OCI-LY1 (cell line): ENCODE data around the gene BOLL.

Source experiments
- H2AFZ ChIP-seq: fragments of 200-600 bp; sonication (generic), shearing (Covaris generic); 2 replicates; pipeline ENCODE4 v1.6.0; 2014; ENCODE audit warnings: antibody characterized with exemption, mild to moderate bottlenecking, low read length
- H3F3A ChIP-seq: fragments of 200-600 bp; sonication (generic), shearing (Covaris generic); 2 replicates; pipeline ENCODE4 v1.6.0; 2014; ENCODE audit warnings: mild to moderate bottlenecking, antibody characterized with exemption, low read length, moderate library complexity; ENCODE audit not compliant: insufficient read depth
- H3K27ac ChIP-seq: fragments of 200-600 bp; sonication (generic); 2 replicates; pipeline ENCODE4 v1.5.1; 2014; ENCODE audit warnings: low read length, mixed run types, mild to moderate bottlenecking, low read depth; ENCODE audit not compliant: poor library complexity, severe bottlenecking
- H3K27me3 ChIP-seq: fragments of 200-600 bp; sonication (generic); 2 replicates; pipeline ENCODE4 v1.6.0; 2014; ENCODE audit warnings: antibody characterized with exemption, mild to moderate bottlenecking, low read length, moderate library complexity; ENCODE audit not compliant: insufficient read depth
- H3K36me3 ChIP-seq: fragments of 200-600 bp; sonication (generic); 2 replicates; pipeline ENCODE4 v1.6.1; 2014; ENCODE audit warnings: mild to moderate bottlenecking, antibody characterized with exemption, low read length, moderate library complexity, mixed read lengths; ENCODE audit not compliant: insufficient read depth
- H3K4me1 ChIP-seq: fragments of 200-600 bp; sonication (generic); 2 replicates; pipeline ENCODE4 v1.5.1; 2014; ENCODE audit warnings: mild to moderate bottlenecking, low read length, moderate library complexity; ENCODE audit not compliant: insufficient read depth, severe bottlenecking
- H3K4me2 ChIP-seq: fragments of 200-600 bp; sonication (generic), shearing (Covaris generic); 2 replicates; pipeline ENCODE4 v1.6.1; 2014; ENCODE audit warnings: low read length
- H3K4me3 ChIP-seq: fragments of 200-600 bp; sonication (generic); 2 replicates; pipeline ENCODE4 v1.5.1; 2014; ENCODE audit warnings: low read length, low read depth, mild to moderate bottlenecking, mixed read lengths; ENCODE audit not compliant: poor library complexity, severe bottlenecking
- H3K79me2 ChIP-seq: fragments of 200-600 bp; shearing (Covaris generic); 2 replicates; pipeline ENCODE4 v1.6.1; 2016; ENCODE audit warnings: mixed run types, low read length, mixed read lengths; ENCODE audit not compliant: insufficient read depth
- H3K9ac ChIP-seq: fragments of 200-600 bp; sonication (generic), shearing (Covaris generic); 2 replicates; pipeline ENCODE4 v1.6.1; 2014; ENCODE audit warnings: mild to moderate bottlenecking, low read length, mixed read lengths
- H3K9me2 ChIP-seq: fragments of 200-600 bp; sonication (generic), shearing (Covaris generic); 2 replicates; pipeline ENCODE4 v1.6.1; 2014; ENCODE audit warnings: low read depth, mild to moderate bottlenecking, low read length, mixed read lengths
- H3K9me3 ChIP-seq: fragments of 200-600 bp; shearing (Covaris generic); 2 replicates; pipeline ENCODE4 v1.6.1; 2014; ENCODE audit warnings: low read length, mixed read lengths
- H4K20me1 ChIP-seq: fragments of 200-600 bp; sonication (generic), shearing (Covaris generic); 2 replicates; pipeline ENCODE4 v1.6.0; 2016; ENCODE audit warnings: mild to moderate bottlenecking, low read length; ENCODE audit not compliant: insufficient read depth
- CTCF ChIP-seq: fragments of 200-600 bp; sonication (generic), shearing (Covaris generic); IDR thresholded peaks from 2 replicates; pipeline ENCODE4 v1.5.1; 2017; ENCODE audit warnings: mild to moderate bottlenecking, antibody characterized with exemption, low read length, moderate library complexity, mixed read lengths
- EZH2 ChIP-seq: fragments of 200-600 bp; sonication (generic), shearing (Covaris generic); IDR thresholded peaks from 2 replicates; pipeline ENCODE4 v1.8.0; 2017; ENCODE audit warnings: borderline replicate concordance, mixed run types, mild to moderate bottlenecking, antibody characterized with exemption, low read length, moderate library complexity, mixed read lengths

Gene BOLL

GRCh38 chr2:197795277-197795676 is 10.2 kb upstream of the BOLL start:
- H3K4me1 ChIP-seq, result no peaks in the 10 kb centered on the region
- H3K4me2 ChIP-seq, result no peak overlapping the region
- no peaks in the 10 kb centered on the region for H3K9me3 ChIP-seq
- no peaks in the 10 kb centered on the region for H4K20me1 ChIP-seq
- H3K27me3 ChIP-seq, result no peaks in the 10 kb centered on the region
- H3K27ac ChIP-seq, result no peak overlapping the region
- H2AFZ ChIP-seq, result no peak overlapping the region
- H3K36me3 ChIP-seq, result no peaks in the 10 kb centered on the region
- no peaks in the 10 kb centered on the region for H3K9me2 ChIP-seq
- H3K4me3 ChIP-seq, result no peak overlapping the region
- H3K79me2 ChIP-seq, result no peaks in the 10 kb centered on the region
- TF ChIP-seq CTCF (no peak), EZH2 (no peak)
- H3K9ac ChIP-seq, result no peak overlapping the region
- no peaks in the 10 kb centered on the region for H3F3A ChIP-seq

GRCh38 chr2:197793456-197793855 is 8.3 kb upstream of the BOLL start:
- H3K4me2 ChIP-seq, result no peak overlapping the region
- no peak overlapping the region for H3K9ac ChIP-seq
- no peaks in the 10 kb centered on the region for H3K4me1 ChIP-seq
- no peak for TF ChIP-seq CTCF
- no peak for TF ChIP-seq EZH2
- H3K9me2 ChIP-seq, result no peaks in the 10 kb centered on the region
- no peak overlapping the region for H2AFZ ChIP-seq
- no peaks in the 10 kb centered on the region for H3K27me3 ChIP-seq
- no peaks in the 10 kb centered on the region for H3K9me3 ChIP-seq
- H3F3A ChIP-seq, result no peaks in the 10 kb centered on the region
- no peak overlapping the region for H3K27ac ChIP-seq
- no peak overlapping the region for H3K4me3 ChIP-seq
- H3K79me2 ChIP-seq, result no peaks in the 10 kb centered on the region
- H3K36me3 ChIP-seq, result no peaks in the 10 kb centered on the region
- no peaks in the 10 kb centered on the region for H4K20me1 ChIP-seq

GRCh38 chr2:197786010-197786877 is 1.1 kb upstream of the BOLL start:
- Histone ChIP-seq H3F3A (no peaks in the 10 kb centered on the region), H3K9ac (no peak overlapping the region), H3K9me3 (no peaks in the 10 kb centered on the region), H2AFZ (no peak overlapping the region), H3K4me1 (no peaks in the 10 kb centered on the region), H3K4me2 (no peak overlapping the region), H3K9me2 (no peaks in the 10 kb centered on the region), H3K27me3 (no peaks in the 10 kb centered on the region), H3K4me3 (no peak overlapping the region), H3K79me2 (no peaks in the 10 kb centered on the region), H3K27ac (no peak overlapping the region), H4K20me1 (no peaks in the 10 kb centered on the region), H3K36me3 (no peaks in the 10 kb centered on the region)
- no peak for TF ChIP-seq EZH2
- no peak for TF ChIP-seq CTCF
